DMS53 treated with DMSO at 0.1 percent for 48 hours (cell line): ENCODE data around the gene GTF3C4.

Experiments
- DNase-seq: peaks from one replicate; lab custom pipeline; 2025; ENCODE audit not compliant: unreplicated experiment; lab: John Stamatoyannopoulos, UW

Gene GTF3C4

DNA sequence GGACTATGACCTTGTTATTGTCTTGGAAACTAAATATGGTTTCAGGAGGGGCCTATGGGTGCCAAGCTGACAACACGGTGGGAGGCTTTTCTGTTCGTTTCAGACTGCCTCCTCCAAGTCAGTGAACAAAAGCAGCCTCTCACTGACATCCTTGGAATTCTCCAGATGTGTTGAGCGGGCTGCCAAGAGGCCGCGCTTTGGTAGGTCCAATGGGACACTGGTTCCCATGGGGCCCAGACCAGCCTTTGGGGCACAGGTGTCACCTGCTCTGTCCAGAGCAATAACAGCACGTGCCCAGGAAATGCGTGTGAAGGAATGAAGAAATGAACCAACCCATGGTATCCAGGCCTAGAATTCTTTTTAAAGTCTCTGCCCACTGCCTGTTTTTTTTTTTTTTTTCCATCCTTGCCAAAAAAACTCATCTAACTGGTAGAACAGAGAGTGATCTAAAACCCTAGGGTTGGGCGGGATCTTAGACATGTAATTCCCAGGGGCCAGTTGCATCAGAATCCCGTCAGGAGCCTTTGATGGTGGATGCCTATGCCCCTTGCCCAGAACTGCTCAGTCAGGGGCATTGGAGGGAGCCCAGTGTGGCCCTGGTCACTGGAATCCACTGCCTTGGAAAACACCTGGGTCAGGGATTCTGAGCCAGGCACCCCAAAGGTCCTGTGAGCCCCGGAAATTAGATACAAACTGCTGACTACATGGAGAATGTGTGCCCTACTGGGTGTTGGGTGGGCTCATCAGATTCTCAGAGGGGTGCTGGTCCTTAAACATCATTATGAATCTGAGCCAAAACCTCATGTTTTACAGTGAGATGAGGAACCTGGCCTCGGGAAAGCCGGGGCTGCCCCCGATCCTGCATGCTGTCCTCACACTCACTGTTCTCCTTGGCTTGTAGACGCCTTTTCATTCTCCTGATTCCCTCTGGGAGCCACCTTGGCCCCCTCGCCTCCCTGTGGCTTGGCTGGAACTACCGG, 60.1 kb downstream of the GTF3C4 start:
- DNase-seq: no peak

DNA sequence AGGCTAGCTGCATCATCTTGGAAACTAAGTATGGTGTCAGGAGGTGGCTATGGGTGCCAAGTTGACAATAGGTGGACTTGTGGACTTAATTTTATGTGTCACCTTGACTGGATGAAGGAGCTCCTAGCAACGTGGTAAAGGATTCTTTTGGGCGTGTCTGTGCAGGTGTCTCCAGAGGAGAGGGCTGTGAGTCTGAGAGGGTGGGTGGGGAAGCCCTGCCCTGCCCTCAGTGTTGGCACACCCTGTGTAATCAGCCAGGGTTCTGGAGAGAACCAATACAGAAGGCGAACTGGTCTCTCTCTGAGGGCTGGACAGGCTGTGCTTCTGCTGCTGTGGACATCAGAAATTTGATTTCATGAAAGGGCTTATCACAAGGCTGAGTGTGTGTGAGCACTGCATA, 61.0 kb downstream of the GTF3C4 start:
- no peak for DNase-seq

DNA sequence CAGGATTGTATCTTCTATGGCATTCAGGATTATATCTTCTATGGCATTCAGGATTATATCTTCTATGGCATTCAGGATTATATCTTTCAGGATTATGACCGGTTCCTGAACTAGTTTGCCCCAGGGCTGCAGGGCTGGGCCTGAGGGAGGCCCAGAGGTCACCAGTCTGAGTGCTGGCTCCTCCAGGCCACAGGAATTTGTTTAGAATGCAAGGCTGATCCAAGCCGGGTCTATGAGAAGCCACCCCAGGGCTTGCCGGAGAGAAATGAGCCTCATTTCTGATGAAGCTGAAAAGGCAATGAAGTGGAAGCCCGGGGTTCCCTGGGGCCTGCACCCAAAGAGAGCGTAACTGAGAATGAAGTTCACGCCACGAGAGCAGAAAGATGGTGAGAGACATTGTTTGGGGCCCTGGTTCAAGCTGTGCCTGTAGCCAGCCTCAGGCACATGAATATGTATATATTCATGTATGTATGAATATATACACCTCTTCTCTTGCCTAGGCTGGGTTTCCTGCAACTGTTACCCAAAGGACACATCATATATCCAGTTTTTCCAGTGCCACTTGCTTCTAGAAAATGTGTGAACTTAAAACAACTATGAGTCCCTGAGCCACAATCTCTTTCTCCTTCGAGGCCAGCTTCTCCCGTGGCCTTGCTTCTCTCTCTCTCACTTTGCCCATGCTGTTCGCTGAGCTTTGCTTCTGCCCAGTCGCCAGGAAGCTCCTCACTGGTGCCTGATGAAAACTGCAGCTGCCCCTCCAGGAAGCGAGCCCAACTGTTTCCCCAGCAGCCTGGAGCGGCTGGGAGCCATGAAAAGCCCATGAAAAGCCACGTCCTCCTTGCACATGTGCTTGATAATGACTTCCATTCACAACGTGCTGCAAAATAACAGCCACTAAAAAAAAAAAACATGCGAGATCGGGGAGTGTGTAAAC, 62.3 kb downstream of the GTF3C4 start:
- no peak for DNase-seq

DNA sequence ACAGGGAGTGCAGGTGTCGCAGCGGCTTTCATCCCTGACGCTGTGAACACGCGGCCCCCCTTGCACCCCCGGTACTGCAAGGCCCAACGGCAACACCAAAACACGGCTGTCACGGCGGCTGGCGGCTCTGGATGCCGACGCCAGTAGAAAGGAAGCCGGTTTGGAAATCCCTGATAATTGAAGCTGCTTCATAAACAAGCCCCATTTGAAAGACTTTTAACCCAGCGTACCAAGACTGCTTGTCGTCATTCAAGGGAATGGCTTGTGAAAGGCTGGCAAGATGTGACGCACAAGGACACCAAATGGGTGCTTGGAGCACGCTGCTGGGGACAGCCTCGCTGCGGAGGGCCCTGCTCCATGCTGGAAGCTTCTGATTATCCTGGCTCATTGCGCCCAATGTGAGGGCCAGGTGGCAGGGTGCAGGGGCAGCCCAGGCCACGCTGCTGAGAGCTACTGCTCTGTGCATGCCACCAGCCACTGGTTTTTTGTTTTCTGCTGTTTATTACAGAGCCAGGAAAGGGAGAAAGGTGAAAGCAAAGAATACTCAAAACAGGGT, 63.1 kb downstream of the GTF3C4 start:
- DNase-seq: no peak

DNA sequence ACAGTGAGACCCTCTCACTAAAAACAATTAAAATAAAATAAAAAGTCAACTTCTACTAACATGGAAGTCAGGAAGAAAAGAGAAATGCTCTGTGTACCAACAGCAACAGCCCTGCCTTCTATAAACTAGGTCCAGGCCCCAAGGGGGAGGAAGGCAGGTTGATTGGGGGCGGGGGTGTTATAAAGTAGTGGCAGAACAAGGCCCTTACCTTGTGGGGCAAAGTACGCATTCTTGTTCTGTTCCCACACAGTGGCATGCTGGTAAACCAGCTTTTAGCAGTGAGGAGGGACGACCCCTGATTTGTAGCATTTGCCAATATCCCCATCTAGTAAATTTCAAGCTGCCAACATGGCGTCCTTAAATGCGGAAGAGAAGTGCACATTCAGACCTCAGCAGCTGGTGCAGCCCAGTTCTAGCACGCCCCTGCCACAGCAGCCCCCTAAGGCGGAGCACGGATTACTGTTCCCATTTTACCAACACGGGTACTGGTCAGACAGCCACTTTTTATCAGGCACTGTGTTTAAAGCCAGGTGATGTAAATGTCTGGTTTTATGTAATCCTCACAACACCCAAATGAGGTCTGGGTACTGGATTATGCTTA, 69.5 kb downstream of the GTF3C4 start:
- DNase-seq: no peak

DNA sequence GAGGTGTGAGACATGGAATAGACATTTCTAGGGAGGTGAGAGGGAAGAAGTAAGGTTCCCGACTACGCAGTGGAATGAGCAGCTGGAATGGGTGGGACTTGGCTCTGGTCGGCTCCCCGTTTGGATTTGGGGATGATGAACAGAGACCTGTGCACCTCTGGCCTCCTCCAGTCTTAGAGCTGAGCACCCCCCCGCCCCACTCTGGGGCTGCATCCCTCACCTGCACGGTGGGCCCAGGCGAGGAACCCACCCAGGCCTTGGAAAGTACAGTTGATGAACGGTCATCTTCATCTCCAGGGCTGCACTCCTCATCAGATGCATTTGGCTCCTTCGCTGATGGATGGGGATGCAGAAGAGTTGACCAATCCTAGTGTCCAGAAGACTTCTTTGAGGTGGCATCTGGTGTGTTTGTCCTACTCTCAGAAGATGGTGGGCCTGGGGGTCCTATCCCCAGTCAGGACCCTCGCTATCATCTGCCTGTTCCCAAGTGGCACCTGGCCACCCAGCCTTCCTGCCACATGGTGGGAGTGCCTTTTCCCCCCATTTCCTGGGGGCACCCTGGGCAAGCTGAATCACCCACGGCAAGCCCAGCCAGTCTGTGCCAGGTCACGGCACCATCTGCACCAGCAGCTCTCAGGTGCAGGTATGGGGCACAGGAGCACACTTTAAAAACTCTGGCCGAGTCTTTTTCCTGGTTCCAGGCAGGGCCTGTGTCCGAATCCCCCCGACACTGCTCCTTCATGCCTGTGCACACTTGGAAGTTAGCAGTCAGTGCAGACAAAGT, 70.5 kb downstream of the GTF3C4 start:
- DNase-seq: no peak

DNA sequence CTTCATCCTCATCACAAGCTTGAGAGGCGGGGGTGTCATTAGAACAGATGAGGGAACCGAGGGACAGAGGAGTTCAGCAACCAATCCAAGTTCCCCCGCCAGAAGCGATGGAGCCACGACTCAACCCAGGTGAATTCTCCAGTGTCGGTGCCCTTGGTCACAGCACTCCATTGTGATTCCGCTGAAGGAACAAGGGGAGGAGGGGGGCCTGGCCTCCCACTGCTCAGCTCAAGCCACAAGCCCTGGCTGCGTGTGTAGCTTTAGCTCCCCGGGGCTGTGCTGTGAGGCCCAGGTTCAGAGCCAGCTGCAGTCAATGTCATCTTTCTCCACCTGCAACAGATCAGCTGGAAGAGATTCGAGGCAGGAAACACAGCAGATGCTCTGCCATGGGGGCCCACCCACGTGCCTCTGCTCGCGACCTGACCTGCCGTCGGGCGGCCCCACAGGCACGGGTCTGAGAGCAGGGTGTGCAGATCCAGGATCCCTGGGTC, 72.6 kb downstream of the GTF3C4 start:
- no peak for DNase-seq

DNA sequence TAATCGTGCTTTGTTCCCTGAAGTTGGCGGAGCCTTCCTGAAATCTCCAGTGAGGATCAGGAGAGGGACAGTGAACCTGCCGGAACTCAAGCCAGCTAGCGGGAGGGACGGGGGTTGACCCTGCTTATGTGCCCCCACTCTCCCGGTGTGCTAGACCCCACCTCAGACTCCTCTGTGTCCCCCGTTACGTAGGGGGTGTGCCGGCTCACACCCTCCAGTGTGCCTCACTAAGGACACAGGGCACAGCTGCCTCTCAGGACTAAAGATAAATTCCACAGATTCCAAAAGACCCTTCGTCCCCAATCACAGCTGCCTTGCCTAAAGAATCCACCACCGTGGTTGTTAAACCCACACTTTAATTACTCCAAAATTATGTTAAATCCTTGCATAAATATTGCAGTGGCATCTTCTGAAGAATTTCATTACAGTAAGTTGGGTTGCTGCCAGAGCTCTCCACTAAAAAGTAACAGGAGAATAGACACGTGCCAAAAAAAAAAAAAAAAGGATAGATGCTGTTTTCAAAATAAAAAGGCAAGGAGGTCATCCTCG, 73.7 kb downstream of the GTF3C4 start:
- DNase-seq: no peak
